ENCODE data around the gene CCBE1.
A peak's percentile ranks its signal among the peaks of the same experiment; 100 is the strongest.

Gene CCBE1

GRCh38 chr18:59481436-59481835 is 215.8 kb downstream of the CCBE1 start:
- DNase-seq, result no peak

GRCh38 chr18:59479776-59480175 is 217.4 kb downstream of the CCBE1 start:
- DNase-seq, result no peak

GRCh38 chr18:59478591-59478990 is 218.6 kb downstream of the CCBE1 start:
- DNase-seq, result no peak

- DNase-seq, result no peak
Observed at GRCh38 chr18:59477849-59478248, 219.4 kb downstream of the CCBE1 start.

- DNase-seq, result no peak
Observed at GRCh38 chr18:59470561-59471121, 226.6 kb downstream of the CCBE1 start.

- no peak for DNase-seq
Observed at GRCh38 chr18:59469463-59470180, 227.6 kb downstream of the CCBE1 start.

- DNase-seq, result no peak
Observed at GRCh38 chr18:59468821-59469220, 228.4 kb downstream of the CCBE1 start.

GRCh38 chr18:59467497-59467896 is 229.7 kb downstream of the CCBE1 start:
- no peak for DNase-seq

GRCh38 chr18:59466980-59467379 is 230.2 kb downstream of the CCBE1 start:
- DNase-seq, result no peak

GRCh38 chr18:59464486-59464885 is 232.7 kb downstream of the CCBE1 start:
- no peak for DNase-seq

GRCh38 chr18:59461171-59461570 is 236.1 kb downstream of the CCBE1 start:
- no peak for DNase-seq

GRCh38 chr18:59460072-59460420 is 237.2 kb downstream of the CCBE1 start:
- DNase-seq, result no peak

GRCh38 chr18:59459369-59460071 is 237.7 kb downstream of the CCBE1 start:
- peak in 2 of 3 donors; percentile 16 to 34 for DNase-seq

- no peak for DNase-seq
Observed at GRCh38 chr18:59458575-59458974, 238.6 kb downstream of the CCBE1 start.

GRCh38 chr18:59456657-59457056 is 240.6 kb downstream of the CCBE1 start:
- DNase-seq, result no peak

- no peak for DNase-seq
Observed at GRCh38 chr18:59455728-59456276, 241.4 kb downstream of the CCBE1 start.

GRCh38 chr18:59454909-59455727 is 242.1 kb downstream of the CCBE1 start:
- DNase-seq, result no peak

- DNase-seq, result no peak
Observed at GRCh38 chr18:59453468-59453961, 243.7 kb downstream of the CCBE1 start.

- DNase-seq, result no peak
Observed at GRCh38 chr18:59451963-59452362, 245.3 kb downstream of the CCBE1 start.

- no peak for DNase-seq
Observed at GRCh38 chr18:59451073-59451472, 246.2 kb downstream of the CCBE1 start.

GRCh38 chr18:59448546-59448945 is 248.7 kb downstream of the CCBE1 start:
- DNase-seq, result no peak

GRCh38 chr18:59446012-59446411 is 251.2 kb downstream of the CCBE1 start:
- no peak for DNase-seq

Data from suppressor macrophage treated with lipopolysaccharide for 1 hour (primary cell).